H1 (cell line): ENCODE data around the gene KRTAP5-1.

Experiments
- BCL11A ChIP-seq, 2 experiments: IDR thresholded peaks; one replicate each; pipeline ENCODE4 v1.6.1; 2011; ENCODE audit warnings: low read depth in 2 of 2, low read length in 2 of 2, mild to moderate bottlenecking in 2 of 2
- EP300 ChIP-seq, 2 experiments: IDR thresholded peaks; 1 replicate in 1 of 2; 2 replicates in 1 of 2; pipeline ENCODE4 v1.6.1; 2011 to 2012; ENCODE audit warnings: low read depth in 2 of 2, low read length in 2 of 2, mild to moderate bottlenecking in 2 of 2, borderline replicate concordance in 1 of 2, inconsistent platforms in 1 of 2, moderate library complexity in 1 of 2
- GABPA ChIP-seq: IDR thresholded peaks from 2 replicates; pipeline ENCODE4 v1.6.1; 2011; ENCODE audit warnings: mild to moderate bottlenecking, low read length, moderate library complexity, borderline replicate concordance; ENCODE audit not compliant: insufficient read depth
- JUND ChIP-seq: IDR thresholded peaks from 2 replicates; pipeline ENCODE4 v1.6.1; 2011; ENCODE audit warnings: mild to moderate bottlenecking, improper control_type of control experiment, low read length
- POLR2AphosphoS5 ChIP-seq: IDR thresholded peaks from 2 replicates; pipeline ENCODE4 v1.6.1; 2011; ENCODE audit warnings: low read depth, low read length
- SIN3A ChIP-seq, 2 experiments: IDR thresholded peaks in 1 of 2; conservative IDR thresholded peaks in 1 of 2; 2 replicates each; pipeline ENCODE4 v1.6.1; 2011 to 2012; ENCODE audit warnings: low read length in 2 of 2, improper control_type of control experiment in 1 of 2, low read depth in 1 of 2, mild to moderate bottlenecking in 1 of 2
- SP2 ChIP-seq: IDR thresholded peaks from 2 replicates; pipeline ENCODE4 v1.6.1; 2012; ENCODE audit warnings: mild to moderate bottlenecking, low read length, inconsistent platforms
- TAF1 ChIP-seq: IDR thresholded peaks from 2 replicates; pipeline ENCODE4 v1.6.1; 2011; ENCODE audit warnings: mild to moderate bottlenecking, low read depth, low read length
- TF ChIP-seq, protein P1 (sequence below), 3 experiments: IDR thresholded peaks; 1 replicate in 2 of 3; 2 replicates in 1 of 3; pipeline versions ENCODE4 v1.5.1 to v1.6.1; 2011; ENCODE audit warnings: low read length in 3 of 3, mild to moderate bottlenecking in 3 of 3, inconsistent platforms in 2 of 3, low read depth in 1 of 3, moderate library complexity in 1 of 3; ENCODE audit not compliant: insufficient read depth in 1 of 3; ENCODE audit errors: control extremely low read depth in 1 of 3

DNA sequence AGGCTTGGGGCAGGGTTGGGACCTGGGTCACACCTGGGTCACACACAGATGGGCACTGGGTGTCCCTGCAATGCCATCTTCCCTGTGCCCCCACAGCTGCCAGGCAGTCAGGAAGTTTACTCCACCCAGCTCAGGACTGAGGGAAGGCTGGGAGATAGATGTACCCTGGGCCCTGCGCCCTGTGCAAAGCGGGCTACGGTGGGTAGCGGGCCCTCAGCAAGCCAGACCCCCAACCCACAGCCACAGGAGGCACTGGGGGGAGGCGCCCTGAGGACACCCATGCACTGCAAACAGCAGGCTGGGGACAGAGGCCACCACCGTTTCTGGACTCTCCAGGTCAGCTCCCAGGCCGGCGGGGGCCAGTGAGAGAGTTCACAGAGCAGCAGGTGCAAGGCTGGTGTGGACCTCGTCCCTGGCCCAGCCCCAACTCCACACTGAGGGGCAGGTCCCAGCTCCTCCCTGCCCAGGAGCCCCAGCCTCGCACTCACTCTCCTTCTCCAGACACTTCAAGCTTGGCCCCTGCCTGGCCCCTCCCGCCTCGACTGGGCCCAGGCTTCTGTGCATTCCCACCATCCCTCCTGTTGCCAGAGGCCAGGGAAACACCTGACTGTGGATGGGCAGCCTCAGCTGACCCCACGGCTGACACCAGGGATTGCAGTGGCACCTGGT, 17.9 kb downstream of the KRTAP5-1 start:
- no peak for TF ChIP-seq POLR2AphosphoS5
- no peak for TF ChIP-seq JUND
- TF ChIP-seq SP2: no peak
- no peak for TF ChIP-seq TAF1
- TF ChIP-seq, protein P1, sequence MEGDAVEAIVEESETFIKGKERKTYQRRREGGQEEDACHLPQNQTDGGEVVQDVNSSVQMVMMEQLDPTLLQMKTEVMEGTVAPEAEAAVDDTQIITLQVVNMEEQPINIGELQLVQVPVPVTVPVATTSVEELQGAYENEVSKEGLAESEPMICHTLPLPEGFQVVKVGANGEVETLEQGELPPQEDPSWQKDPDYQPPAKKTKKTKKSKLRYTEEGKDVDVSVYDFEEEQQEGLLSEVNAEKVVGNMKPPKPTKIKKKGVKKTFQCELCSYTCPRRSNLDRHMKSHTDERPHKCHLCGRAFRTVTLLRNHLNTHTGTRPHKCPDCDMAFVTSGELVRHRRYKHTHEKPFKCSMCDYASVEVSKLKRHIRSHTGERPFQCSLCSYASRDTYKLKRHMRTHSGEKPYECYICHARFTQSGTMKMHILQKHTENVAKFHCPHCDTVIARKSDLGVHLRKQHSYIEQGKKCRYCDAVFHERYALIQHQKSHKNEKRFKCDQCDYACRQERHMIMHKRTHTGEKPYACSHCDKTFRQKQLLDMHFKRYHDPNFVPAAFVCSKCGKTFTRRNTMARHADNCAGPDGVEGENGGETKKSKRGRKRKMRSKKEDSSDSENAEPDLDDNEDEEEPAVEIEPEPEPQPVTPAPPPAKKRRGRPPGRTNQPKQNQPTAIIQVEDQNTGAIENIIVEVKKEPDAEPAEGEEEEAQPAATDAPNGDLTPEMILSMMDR (IDR thresholded peaks at IDR 0.05; ENCODE audit: control extremely low read depth in 1 of 3, insufficient read depth in 1 of 3, low read depth in 1 of 3, low read length in 3 of 3): no peak
- TF ChIP-seq GABPA: no peak
- no peak for TF ChIP-seq SIN3A (conservative IDR thresholded peaks at IDR 0.05 in 1 of 2, IDR thresholded peaks at IDR 0.05 in 1 of 2; ENCODE audit: low read depth in 1 of 2, low read length in 2 of 2)
- no peak for TF ChIP-seq EP300 (IDR thresholded peaks at IDR 0.05; ENCODE audit: borderline replicate concordance in 1 of 2, low read depth in 2 of 2, low read length in 2 of 2)
- TF ChIP-seq BCL11A (IDR thresholded peaks at IDR 0.05; ENCODE audit: low read depth in 2 of 2, low read length in 2 of 2): no peak
